Panc1 (cell line): ENCODE results near the gene POLE. TPM values are rescaled to one million over a fixed set of nuclear protein-coding genes. Genes with fewer than 3 reads are reported as not detected.

ENCODE experiments used
- ATAC-seq: fragments of 200-7000 bp; cut with Tn5 transposase; 2 replicates; pipeline ENCODE4 v1.9.1; 2020; ENCODE audit warnings: mild to moderate bottlenecking, moderate library complexity
- BruUV-seq: library from RNA; stranded (reverse); fragments of 400-500 nt; replicated peaks from 2 replicates; lab custom pipeline; 2021; lab: Mats Ljungman, UMichigan
- CTCF ChIA-PET: fragments of 300-600 bp; sonication (Branson Sonifier 250); formaldehyde crosslinking; loops from one replicate; lab custom pipeline; 2022; ENCODE audit warnings: antibody characterized with exemption; lab: Charles Lee
- POLR2A ChIA-PET: fragments of 300-600 bp; sonication (Branson Sonifier 250); formaldehyde crosslinking; loops from one replicate; lab custom pipeline; 2022; ENCODE audit warnings: antibody characterized with exemption; lab: Charles Lee
- DNase-seq: peaks from one replicate; pipeline ENCODE4 v3.0.0-alpha.2; 2010; ENCODE audit warnings: low read depth, low spot score
- H3K27ac ChIP-seq: 2 replicates; pipeline ENCODE4 v1.5.1; 2011; ENCODE audit warnings: mild to moderate bottlenecking, low read length, inconsistent platforms
- H3K27me3 ChIP-seq: fragments of 200-500 bp; sonication (Bioruptor generic); 2 replicates; pipeline ENCODE4 v1.6.0; 2014; ENCODE audit warnings: low read length, inconsistent platforms; ENCODE audit not compliant: control insufficient read depth, insufficient read depth
- H3K36me3 ChIP-seq: fragments of 200-500 bp; sonication (Bioruptor generic); 2 replicates; pipeline ENCODE4 v1.5.1; 2014; ENCODE audit warnings: inconsistent platforms, mild to moderate bottlenecking, low read length, moderate library complexity; ENCODE audit not compliant: control insufficient read depth, insufficient read depth
- H3K4me1 ChIP-seq: 2 replicates; pipeline ENCODE4 v1.5.1; 2011; ENCODE audit warnings: inconsistent platforms, mild to moderate bottlenecking, low read length, moderate library complexity; ENCODE audit not compliant: control insufficient read depth, insufficient read depth
- H3K4me3 ChIP-seq, 2 experiments: 2 replicates each; pipeline ENCODE4 v1.5.1; 2011 to 2012; ENCODE audit warnings: low read depth in 2 of 2, low read length in 2 of 2, mild to moderate bottlenecking in 2 of 2, inconsistent platforms in 1 of 2, moderate library complexity in 1 of 2
- H3K9me3 ChIP-seq: fragments of 200-500 bp; sonication (Bioruptor generic); 2 replicates; pipeline ENCODE4 v1.5.1; 2014; ENCODE audit warnings: low read depth, mild to moderate bottlenecking, inconsistent platforms, low read length, moderate library complexity; ENCODE audit not compliant: control insufficient read depth, insufficient read depth
- CTCF ChIP-seq: fragments of 450-650 bp; IDR thresholded peaks from 2 replicates; pipeline ENCODE4 v1.5.1; 2017; ENCODE audit warnings: mild to moderate bottlenecking
- POLR2AphosphoS5 ChIP-seq: IDR thresholded peaks from 2 replicates; pipeline ENCODE4 v1.6.1; 2012; ENCODE audit warnings: mild to moderate bottlenecking, low read depth, low read length, moderate library complexity
- REST ChIP-seq, 2 experiments: IDR thresholded peaks; 2 replicates each; pipeline ENCODE4 v1.6.1; 2011 to 2012; ENCODE audit warnings: low read depth in 2 of 2, control low read depth in 1 of 2, low read length in 1 of 2, mild to moderate bottlenecking in 1 of 2, moderate library complexity in 1 of 2; ENCODE audit not compliant: insufficient read depth in 1 of 2
- SIN3A ChIP-seq: IDR thresholded peaks from 2 replicates; pipeline ENCODE4 v1.6.1; 2012; ENCODE audit warnings: low read depth, mild to moderate bottlenecking, low read length, moderate library complexity, borderline replicate concordance; ENCODE audit not compliant: insufficient read depth
- TCF7L2 ChIP-seq: IDR thresholded peaks from 2 replicates; pipeline ENCODE4 v1.6.1; 2011; ENCODE audit warnings: mild to moderate bottlenecking, low read depth, low read length, inconsistent platforms
- in situ Hi-C: cut with HindIII; loops from 2 replicates; pipeline ENCODE4 v1.10.0; 2016; ENCODE audit warnings: low sequenced_read_pairs, low pct_unique_long_range_greater_than_20kb
- intact Hi-C: fragments of 100-400 bp; cut with micrococcal nuclease; formaldehyde crosslinking; loops from one replicate; pipeline ENCODE4 v1.10.0; 2022; ENCODE audit not compliant: unreplicated experiment
- total RNA-seq: library from RNA; stranded (reverse); gene quantifications from one replicate; pipeline ENCODE4 v1.2.1, GENCODE V29; 2021; ENCODE audit not compliant: unreplicated experiment

POLE gene
- total RNA-seq, 1 experiment from 2014 or later = 112 TPM

GRCh38 chr12:132583736-132584135, 103.4 kb downstream of the POLE start:
- in situ Hi-C loops = no loop called here
- Histone ChIP-seq H3K27ac (no peak overlapping the region), H3K36me3 (no peaks in the 10 kb centered on the region), H3K4me3 (no peak overlapping the region), H3K9me3 (no peaks in the 10 kb centered on the region), H3K4me1 (no peaks in the 10 kb centered on the region), H3K27me3 (no peaks in the 10 kb centered on the region)
- ATAC-seq = no peak
- POLR2A ChIA-PET = no interaction called here
- DNase-seq = no peak
- intact Hi-C loops = no loop called here
- TF ChIP-seq POLR2AphosphoS5 (no peak), SIN3A (no peak), REST (IDR thresholded peaks at IDR 0.05; ENCODE audit: insufficient read depth in 1 of 2, low read depth in 2 of 2, low read length in 1 of 2) (no peak), CTCF (no peak), TCF7L2 (no peak)
- BruUV-seq = no TSS peak
- CTCF ChIA-PET = no interaction called here

GRCh38 chr12:132583411-132583710, 103.8 kb downstream of the POLE start:
- no peak for DNase-seq

More at GRCh38 chr12:132583411-132583710, 103.8 kb downstream of the POLE start:
- no peaks in the 10 kb centered on the region for H3K27me3 ChIP-seq
- TF ChIP-seq CTCF = no peak
- no peak for TF ChIP-seq TCF7L2
- TF ChIP-seq REST (IDR thresholded peaks at IDR 0.05; ENCODE audit: insufficient read depth in 1 of 2, low read depth in 2 of 2, low read length in 1 of 2) = no peak
- no peak for TF ChIP-seq POLR2AphosphoS5
- TF ChIP-seq SIN3A = no peak
- CTCF ChIA-PET = no interaction called here
- intact Hi-C loops = no loop called here
- no peak for ATAC-seq
- BruUV-seq = no TSS peak
- H3K27ac ChIP-seq = no peak overlapping the region
- in situ Hi-C loops = no loop called here
- POLR2A ChIA-PET = no interaction called here
- no peaks in the 10 kb centered on the region for H3K4me1 ChIP-seq
- H3K4me3 ChIP-seq = no peak overlapping the region
- H3K36me3 ChIP-seq = no peaks in the 10 kb centered on the region
- H3K9me3 ChIP-seq = no peaks in the 10 kb centered on the region
